Umbilical cord (tissue), 2 donors: ENCODE measurements around the gene LGALS4. TPM values are rescaled to one million over a fixed set of nuclear protein-coding genes. Genes with fewer than 3 reads are reported as not detected.
A peak's percentile ranks its signal among the peaks of the same experiment; 100 is the strongest.
"Not testable (repeated sequence)": the region's sequence is repeated elsewhere in the genome, so short reads cannot be mapped to it uniquely, and the experiment has no call there.

Experiments
- DNase-seq: peaks from one replicate; pipeline ENCODE4 v3.0.0-alpha.2; 2015; ENCODE audit warnings: low spot score
- total RNA-seq: library from RNA; depleted of rRNA; stranded (reverse); fragments of >200 nt; gene quantifications from one replicate; pipeline ENCODE4 v1.2.3, GENCODE V29; 2014; ENCODE audit warnings: low replicate concordance; ENCODE audit not compliant: insufficient read depth

LGALS4 gene
- total RNA-seq, 1 donor from 2014 or later = not detected

DNA sequence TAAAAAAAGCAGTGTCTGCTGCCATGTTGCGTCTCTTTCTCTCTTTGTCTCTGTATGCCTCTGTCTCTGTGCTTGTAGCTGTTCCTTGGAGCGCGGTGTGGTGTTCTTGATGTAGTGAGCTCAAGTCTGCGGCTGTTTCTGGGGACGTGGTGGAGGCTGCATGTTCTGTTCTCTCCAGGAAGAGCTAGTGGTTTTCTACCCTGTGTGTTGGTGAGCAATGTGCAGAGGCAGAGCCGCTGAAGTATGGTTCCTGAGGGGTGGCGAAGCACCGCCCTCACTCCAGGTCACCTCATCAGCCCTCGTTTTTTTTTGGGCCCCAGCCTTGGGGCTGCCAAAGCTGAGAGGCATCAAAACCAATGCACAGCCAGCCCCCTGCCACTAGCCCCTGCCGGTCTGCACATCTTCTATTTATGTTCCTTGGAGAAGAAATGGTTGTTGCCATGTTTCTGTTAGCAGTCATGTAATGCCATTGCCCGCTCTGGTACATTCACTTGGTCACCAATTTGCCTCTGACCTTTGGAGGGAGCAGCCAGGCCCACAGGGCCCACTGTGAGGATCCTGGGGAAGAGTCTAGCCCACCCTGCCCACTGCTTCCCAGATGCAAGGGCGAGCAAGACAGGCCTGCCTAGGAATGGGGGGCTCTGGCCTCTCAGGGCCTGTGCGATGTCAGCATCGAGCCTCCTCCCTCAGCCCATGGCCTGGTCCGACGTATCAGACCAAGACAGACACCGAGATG is 29.9 kb upstream of the LGALS4 start:
- no peak for DNase-seq

DNA sequence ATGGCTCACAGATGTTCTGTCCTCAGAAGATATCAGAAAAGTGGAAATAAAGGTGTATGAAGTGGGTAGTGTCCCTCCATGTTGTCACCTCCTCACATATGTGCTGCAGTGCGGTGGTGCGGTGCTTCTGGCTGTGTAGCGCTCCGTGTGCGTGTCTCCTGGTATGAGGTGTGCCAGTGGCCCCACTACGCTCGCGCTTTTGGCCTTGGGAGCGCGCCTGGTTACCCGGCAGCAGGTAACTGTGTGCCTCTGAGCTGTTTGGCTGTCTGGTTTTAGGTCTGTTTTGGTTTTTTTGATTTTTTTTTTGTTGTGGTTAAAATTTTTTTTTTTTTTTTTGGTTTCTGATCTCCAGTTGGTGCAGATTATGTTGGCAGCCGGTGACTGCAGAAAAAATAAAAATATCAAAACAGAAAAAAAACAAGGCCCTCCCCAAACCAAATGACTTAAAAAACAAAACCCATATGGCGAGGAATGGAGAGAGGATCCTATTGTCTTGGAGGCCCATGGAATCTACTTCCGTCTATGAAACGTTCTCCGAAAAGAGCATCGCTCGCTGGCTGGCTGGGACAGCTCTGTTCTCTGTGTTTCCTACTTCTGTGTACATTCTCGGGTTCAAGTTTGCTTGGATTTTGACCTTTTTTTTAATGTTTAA is 29.2 kb upstream of the LGALS4 start:
- DNase-seq = no peak

- no peak for DNase-seq
Observed at GRCh38 chr19:38841180-38841766, 28.5 kb upstream of the LGALS4 start.

- DNase-seq = no peak
Observed at GRCh38 chr19:38840583-38840968, 27.8 kb upstream of the LGALS4 start.

- DNase-seq = no peak
Observed at GRCh38 chr19:38839816-38840582, 27.3 kb upstream of the LGALS4 start.

DNA sequence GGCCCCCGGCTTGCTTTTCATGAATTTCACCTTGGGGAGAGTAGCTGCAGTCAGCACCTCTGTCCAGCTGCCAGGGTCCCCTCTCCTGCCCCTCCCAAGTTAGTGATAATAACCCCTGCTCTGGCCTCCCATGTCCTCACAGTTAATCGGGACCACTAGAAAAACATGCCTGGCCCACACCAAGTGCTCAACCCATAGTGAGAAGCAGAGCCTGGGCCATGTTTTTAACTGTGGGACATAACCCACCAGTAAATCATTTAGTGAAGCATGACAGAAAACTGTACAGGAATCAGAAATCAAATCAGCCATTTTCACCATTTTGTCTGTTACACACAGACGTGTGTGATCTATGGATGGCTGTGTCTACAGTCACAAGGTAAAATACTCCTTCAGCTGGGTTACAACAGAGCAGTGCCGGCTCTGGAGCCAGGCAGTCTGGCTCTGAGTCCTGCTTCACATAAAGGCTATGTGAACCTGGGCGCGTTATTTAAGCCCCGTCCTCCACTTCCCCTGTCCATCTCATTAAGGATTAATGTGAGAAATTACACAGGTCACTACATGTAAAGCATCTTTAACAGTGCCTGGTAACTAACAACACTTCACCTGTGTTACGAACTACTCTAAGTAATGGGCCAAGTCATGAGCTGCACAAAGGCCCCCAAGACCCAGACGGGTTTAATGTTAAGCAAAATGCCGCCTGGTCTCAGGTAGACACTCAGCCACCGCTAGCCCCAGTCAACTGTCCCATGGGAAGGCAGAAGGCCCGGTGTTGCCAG is 26.4 kb upstream of the LGALS4 start:
- no peak for DNase-seq

- DNase-seq = peak; percentile 63
Observed at GRCh38 chr19:38838208-38838985, 25.7 kb upstream of the LGALS4 start.

GRCh38 chr19:38837656-38838121 is 24.9 kb upstream of the LGALS4 start:
- DNase-seq = no peak

DNA sequence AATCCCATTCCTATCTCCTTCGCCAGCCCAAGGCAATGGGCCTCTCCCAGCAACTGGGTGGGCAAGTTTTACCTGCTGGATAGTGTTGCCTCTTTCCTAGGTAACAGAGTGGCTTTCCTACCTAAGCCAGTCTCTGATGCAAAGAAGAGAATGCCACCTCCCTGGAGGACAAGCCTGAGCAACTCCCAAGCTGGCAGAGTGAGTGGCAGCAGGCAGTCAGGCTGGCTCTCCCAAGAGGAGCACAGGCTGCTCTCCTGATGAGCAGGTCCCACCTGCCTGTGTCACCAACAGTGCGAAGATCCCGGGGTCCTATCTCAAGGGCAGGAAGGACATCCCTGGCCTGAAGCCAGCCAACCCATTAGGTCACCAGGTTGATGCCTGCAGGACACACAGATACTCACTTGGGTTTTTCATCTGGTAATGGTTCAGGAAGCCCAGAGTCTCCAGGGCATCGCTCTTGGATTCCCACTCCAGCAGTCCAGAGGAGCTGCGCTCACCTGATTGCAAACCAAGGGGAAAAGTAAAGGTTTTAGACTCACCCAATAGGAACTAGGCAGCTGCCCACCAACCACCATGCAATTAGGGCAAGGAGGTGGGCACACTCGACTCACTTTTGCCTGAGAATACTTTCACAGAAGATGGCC is 24.4 kb upstream of the LGALS4 start:
- no peak for DNase-seq

DNA sequence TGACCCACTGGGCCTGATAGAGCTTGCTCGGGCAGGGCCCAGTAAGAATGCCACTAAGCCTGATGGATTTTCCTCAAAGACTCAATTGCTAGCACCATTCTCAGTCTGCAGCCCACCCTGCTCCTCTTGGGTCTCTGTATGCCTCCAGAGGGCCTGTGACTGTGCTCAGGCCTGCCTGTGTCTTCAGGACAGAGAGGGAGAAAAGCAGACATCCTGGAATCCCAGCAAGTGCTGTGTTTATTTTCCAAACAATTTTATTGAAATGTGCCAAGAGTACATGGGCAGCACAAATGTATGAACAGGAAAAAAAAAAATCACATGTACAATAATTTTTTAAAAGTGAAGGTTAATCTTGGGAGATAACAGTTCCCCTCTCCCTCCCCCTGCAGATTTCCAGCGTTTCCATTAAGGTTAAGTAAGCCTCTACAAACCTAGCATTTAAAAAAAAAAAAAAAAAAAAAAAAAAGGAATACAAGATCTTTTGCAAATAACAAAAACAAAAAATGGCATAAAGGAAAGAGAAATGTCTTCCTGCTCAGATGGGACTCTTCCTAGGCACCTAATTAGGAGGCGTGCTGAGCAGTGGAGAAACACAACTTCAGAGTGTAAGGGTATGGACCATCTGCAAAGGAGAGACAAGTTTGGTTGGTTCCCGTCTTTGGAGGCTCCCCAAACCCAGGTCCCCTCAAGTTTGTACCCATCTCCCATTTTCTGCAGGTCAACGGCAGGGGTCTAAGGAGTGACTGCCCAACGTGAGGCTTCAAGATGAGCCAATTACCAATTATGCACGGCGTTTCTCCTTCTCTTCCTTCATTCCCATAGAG is 23.6 kb upstream of the LGALS4 start:
- DNase-seq = no peak

DNA sequence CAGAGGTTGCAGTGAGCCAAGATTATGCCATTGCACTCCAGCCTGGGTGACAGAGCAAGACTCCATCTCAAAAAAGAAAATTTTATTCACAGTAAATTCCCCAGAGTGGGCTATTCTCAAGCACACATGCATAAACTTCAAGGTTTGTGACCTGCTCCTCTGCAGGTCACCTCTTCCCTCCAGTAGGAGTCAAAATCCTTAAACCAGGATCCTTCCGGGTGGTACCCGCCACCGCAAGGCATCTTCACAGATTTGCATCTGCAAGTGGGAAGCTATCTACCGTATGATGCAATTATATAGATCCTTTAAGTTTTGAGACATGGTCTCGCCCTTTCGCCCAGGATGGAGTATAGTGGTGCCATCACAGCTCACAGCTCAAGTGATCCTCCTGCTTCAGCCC is 21.8 kb upstream of the LGALS4 start:
- DNase-seq = no peak

DNA sequence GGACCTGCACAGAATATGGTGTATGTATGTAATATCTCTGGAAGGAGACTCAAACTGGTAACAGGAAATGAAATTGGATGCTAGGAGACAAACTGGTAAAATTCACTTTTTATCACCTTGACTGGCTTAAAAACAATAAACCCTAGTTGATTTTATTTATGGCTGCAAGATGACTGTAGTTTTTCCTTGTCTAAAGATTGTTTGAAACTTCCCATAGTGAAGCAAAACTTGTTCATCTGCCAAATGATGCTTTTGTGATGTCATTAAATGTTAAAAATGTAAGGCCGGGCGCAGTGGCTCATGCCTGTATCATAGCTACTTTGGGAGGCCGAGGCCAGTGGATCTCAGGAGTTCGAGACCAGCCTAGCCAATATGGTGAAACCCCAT is 21.4 kb upstream of the LGALS4 start:
- DNase-seq = no peak

DNA sequence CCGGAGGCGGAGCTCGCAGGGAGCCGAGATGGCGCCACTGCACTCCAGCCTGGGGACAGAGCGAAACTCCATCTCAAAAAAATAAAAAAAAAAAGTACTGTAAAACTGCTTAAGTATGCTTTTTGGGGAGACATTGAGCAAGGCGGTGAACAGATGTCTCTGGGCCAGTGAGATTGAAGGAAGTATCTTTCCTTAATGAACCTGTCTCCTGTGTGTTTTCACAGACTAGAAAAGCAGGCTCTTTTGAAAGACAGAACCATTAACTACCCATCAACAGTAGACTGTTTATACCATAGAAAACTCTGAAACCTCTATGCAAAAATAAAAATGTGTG is 20.3 kb upstream of the LGALS4 start:
- peak; percentile 32 for DNase-seq

GRCh38 chr19:38831142-38831605 is 18.4 kb upstream of the LGALS4 start:
- peak; percentile 78 for DNase-seq

- DNase-seq = no peak
Observed at GRCh38 chr19:38830039-38830733, 17.4 kb upstream of the LGALS4 start.

- DNase-seq = not testable (repeated sequence)
Observed at GRCh38 chr19:38829203-38829602, 16.5 kb upstream of the LGALS4 start.

- no peak for DNase-seq
Observed at GRCh38 chr19:38826856-38827551, 14.3 kb upstream of the LGALS4 start.

DNA sequence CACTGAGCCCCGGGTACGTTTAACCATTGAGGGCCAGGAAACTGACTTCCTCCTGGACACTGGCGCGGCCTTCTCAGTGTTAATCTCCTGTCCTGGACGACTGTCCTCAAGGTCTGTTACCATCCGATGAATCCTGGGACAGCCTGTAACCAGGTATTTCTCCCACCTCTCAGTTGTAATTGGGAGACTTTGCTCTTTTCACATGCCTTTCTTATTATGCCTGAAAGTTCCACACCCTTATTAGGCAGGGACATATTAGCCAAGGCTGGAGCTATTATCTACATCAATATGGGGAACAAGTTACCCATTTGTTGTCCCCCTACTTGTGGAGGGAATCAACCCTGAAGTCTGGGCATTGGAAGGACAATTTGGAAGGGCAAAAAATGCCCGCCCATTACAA is 13.2 kb upstream of the LGALS4 start:
- not testable (repeated sequence) for DNase-seq
